Right kidney (tissue), 1 donor: ENCODE measurements around the gene DOCK9.

ENCODE experiments used
- DNase-seq: peaks from one replicate; pipeline ENCODE4 v3.0.0-alpha.2; 2016

Gene DOCK9

GRCh38 chr13:98845742-98846141 lies 132.1 kb downstream of the DOCK9 start:
- DNase-seq, result no peak

GRCh38 chr13:98844021-98844420 lies 133.8 kb downstream of the DOCK9 start:
- no peak for DNase-seq

- no peak for DNase-seq
Measured at GRCh38 chr13:98843482-98843877, 134.4 kb downstream of the DOCK9 start.

GRCh38 chr13:98842858-98843481 lies 134.9 kb downstream of the DOCK9 start:
- DNase-seq, result peak; percentile 44

- no peak for DNase-seq
Measured at GRCh38 chr13:98842070-98842469, 135.8 kb downstream of the DOCK9 start.

- peak; percentile 49 for DNase-seq
Measured at GRCh38 chr13:98839856-98840769, 137.8 kb downstream of the DOCK9 start.

GRCh38 chr13:98838776-98839175 lies 139.1 kb downstream of the DOCK9 start:
- no peak for DNase-seq

- no peak for DNase-seq
Measured at GRCh38 chr13:98837896-98838295, 140.0 kb downstream of the DOCK9 start.

GRCh38 chr13:98835156-98835555 lies 142.7 kb downstream of the DOCK9 start:
- no peak for DNase-seq

GRCh38 chr13:98834254-98834960 lies 143.5 kb downstream of the DOCK9 start:
- no peak for DNase-seq

GRCh38 chr13:98831236-98831635 lies 146.6 kb downstream of the DOCK9 start:
- no peak for DNase-seq

GRCh38 chr13:98829541-98829940 lies 148.3 kb downstream of the DOCK9 start:
- DNase-seq, result no peak

GRCh38 chr13:98828614-98829013 lies 149.2 kb downstream of the DOCK9 start:
- DNase-seq, result no peak

- no peak for DNase-seq
Measured at GRCh38 chr13:98827449-98827848, 150.4 kb downstream of the DOCK9 start.

GRCh38 chr13:98826146-98826545 lies 151.7 kb downstream of the DOCK9 start:
- no peak for DNase-seq

GRCh38 chr13:98825659-98826058 lies 152.2 kb downstream of the DOCK9 start:
- no peak for DNase-seq

GRCh38 chr13:98824376-98825160 lies 153.3 kb downstream of the DOCK9 start:
- no peak for DNase-seq

GRCh38 chr13:98823442-98823841 lies 154.4 kb downstream of the DOCK9 start:
- DNase-seq, result no peak

GRCh38 chr13:98822225-98822606 lies 155.6 kb downstream of the DOCK9 start:
- DNase-seq, result no peak

GRCh38 chr13:98821372-98822224 lies 156.3 kb downstream of the DOCK9 start:
- no peak for DNase-seq

- no peak for DNase-seq
Measured at GRCh38 chr13:98820744-98821371, 157.0 kb downstream of the DOCK9 start.
